ENCODE results near the gene SGCD. TPM values are rescaled to one million over a fixed set of nuclear protein-coding genes. Genes with fewer than 3 reads are reported as not detected.

The SGCD gene
- total RNA-seq, 4 donors from 2014 or later, result 5.1 to 8.1 (median 6.5) TPM

DNA sequence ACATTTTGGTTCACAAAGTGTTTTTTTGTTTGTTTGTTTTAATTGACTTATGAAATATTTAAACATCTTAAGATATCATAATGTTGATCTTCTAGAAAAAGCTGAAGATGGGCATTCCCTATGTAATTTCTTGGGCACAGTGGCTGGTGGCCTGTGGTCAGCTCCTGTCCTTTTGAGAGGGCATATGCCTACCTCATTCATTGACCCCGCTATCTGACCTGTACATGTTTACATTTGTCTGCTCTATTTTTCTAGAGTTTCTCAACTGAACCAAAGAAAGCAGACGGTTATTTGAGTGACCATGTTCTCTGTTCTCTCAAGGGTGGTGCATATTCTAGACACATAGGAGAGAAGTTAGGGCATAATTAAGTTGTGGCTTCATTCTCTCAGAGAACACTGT lies 5.3 kb downstream of the SGCD start:
- TF ChIP-seq, protein P1, sequence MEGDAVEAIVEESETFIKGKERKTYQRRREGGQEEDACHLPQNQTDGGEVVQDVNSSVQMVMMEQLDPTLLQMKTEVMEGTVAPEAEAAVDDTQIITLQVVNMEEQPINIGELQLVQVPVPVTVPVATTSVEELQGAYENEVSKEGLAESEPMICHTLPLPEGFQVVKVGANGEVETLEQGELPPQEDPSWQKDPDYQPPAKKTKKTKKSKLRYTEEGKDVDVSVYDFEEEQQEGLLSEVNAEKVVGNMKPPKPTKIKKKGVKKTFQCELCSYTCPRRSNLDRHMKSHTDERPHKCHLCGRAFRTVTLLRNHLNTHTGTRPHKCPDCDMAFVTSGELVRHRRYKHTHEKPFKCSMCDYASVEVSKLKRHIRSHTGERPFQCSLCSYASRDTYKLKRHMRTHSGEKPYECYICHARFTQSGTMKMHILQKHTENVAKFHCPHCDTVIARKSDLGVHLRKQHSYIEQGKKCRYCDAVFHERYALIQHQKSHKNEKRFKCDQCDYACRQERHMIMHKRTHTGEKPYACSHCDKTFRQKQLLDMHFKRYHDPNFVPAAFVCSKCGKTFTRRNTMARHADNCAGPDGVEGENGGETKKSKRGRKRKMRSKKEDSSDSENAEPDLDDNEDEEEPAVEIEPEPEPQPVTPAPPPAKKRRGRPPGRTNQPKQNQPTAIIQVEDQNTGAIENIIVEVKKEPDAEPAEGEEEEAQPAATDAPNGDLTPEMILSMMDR (IDR thresholded peaks at IDR 0.05; ENCODE audit: low read depth), result no peak

DNA sequence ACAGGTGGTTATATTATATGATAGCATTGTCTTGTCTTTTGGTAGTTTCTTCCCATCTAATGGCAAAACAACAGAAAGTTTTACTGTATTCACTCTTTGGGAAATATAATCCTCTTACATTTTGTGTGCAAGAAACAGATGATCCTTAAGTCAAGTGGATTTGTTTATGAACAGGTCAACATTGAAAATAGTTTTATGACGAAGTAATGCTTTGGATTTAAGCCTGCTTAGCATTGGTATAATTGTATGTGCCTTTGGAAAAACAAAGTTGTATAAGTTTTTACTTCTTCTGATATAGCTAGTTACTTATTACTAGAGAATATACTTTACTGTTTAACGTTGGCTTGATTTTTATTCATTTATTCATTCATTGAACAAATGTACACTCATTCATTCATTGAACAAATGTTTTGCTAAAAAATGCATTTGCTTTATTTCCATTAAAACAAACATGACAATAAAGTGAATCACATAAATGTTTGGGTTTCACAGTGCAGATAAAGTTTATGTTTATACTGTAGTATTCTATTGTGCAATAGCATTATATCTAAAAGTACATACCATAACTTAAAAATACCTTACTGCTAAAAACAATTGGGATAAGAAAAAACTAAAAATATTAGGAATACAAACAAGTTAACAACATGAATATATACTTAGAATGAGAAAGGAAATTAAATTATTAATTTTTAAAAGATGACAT lies 12.3 kb downstream of the SGCD start:
- TF ChIP-seq, protein P1 (IDR thresholded peaks at IDR 0.05; ENCODE audit: low read depth), result no peak

DNA sequence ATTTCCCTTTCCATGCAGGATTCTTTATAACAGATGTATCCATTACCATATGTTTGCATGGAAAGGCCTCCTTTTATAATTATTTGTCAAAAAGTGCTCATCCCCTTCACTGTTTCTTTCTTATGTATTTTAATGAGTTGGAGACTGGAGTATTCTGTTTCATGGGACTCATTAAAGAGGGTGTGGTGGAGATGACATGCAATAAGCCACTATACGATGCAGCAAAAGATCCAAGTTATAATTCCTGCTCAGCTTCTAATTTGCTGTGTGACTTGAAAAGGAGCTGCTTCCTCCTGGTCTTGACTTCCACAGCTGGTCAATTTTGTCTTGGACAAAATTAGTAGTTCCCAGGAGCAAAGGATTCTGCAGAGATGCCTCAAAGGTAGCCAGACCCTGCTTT lies 13.9 kb downstream of the SGCD start:
- TF ChIP-seq, protein P1 (IDR thresholded peaks at IDR 0.05; ENCODE audit: low read depth), result no peak

DNA sequence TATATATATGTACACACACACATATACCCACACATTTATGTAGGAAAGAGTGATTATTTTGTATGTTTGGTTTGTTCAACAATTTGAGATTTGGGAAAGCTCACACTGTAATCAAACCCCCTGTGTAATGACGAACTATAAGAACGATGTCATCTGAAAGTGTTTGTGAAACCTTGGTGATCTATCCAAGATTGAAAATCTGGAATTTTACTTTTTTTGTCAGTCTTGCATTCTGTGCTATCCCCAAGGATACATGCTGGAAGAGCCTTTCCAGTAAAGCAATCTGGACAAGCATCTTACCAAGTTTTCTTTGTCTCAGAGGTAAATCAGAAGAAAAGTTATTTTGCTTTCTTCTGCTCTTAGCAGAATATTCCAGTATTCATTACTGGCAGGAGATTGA lies 23.3 kb downstream of the SGCD start:
- TF ChIP-seq, protein P1 (IDR thresholded peaks at IDR 0.05; ENCODE audit: low read depth), result no peak

GRCh38 chr5:156351423-156351822 lies 24.5 kb downstream of the SGCD start:
- TF ChIP-seq, protein P1 (IDR thresholded peaks at IDR 0.05; ENCODE audit: low read depth), result no peak

GRCh38 chr5:156354571-156354970 lies 27.6 kb downstream of the SGCD start:
- TF ChIP-seq, protein P1 (IDR thresholded peaks at IDR 0.05; ENCODE audit: low read depth), result no peak

GRCh38 chr5:156356238-156356637 lies 29.3 kb downstream of the SGCD start:
- TF ChIP-seq, protein P1 (IDR thresholded peaks at IDR 0.05; ENCODE audit: low read depth), result no peak
